ENCODE results near the gene CASP10. TPM values are rescaled to one million over a fixed set of nuclear protein-coding genes. Genes with fewer than 3 reads are reported as not detected.

The CASP10 gene
- total and polyA plus RNA-seq, 2 of the 13 experiments (the other 11 are each of a cell fraction or from before 2014, with no cell fraction given) = 22.2 to 23.8 TPM

DNA sequence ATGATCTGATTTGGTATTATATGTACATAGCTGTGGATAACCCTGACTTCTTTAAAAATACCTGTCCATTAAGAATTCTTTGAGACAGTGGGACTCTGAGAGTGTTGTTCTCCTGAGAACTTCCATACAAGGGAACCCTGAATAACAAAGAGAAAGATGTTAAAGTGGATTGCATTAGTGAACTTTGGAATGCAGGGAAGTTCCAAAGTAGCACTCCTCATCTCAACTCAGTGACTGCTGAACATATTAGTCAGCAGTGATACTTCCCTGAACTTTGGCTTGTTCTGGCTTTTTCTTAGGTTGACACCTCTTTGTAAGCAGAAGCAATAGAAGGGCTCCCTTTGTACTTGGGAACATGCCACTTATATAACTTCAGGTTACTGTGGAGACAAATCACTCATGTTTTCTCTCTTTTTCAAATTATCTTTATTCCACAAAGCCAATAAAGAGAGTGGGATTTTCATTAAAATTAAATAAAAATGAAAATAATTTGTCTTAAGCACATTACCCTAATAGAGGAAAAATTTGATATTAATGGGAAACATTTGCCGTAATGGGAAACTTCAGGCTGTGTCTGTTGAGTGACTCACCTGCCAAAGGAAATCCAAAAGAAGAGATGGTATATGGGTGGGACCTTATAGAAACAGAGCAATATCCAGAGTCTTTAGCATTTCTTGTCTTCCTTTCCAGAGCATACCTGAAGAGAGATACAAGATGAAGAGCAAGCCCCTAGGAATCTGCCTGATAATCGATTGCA lies 33.7 kb upstream of the CASP10 start (continued):
- TF ChIP-seq, protein P1, sequence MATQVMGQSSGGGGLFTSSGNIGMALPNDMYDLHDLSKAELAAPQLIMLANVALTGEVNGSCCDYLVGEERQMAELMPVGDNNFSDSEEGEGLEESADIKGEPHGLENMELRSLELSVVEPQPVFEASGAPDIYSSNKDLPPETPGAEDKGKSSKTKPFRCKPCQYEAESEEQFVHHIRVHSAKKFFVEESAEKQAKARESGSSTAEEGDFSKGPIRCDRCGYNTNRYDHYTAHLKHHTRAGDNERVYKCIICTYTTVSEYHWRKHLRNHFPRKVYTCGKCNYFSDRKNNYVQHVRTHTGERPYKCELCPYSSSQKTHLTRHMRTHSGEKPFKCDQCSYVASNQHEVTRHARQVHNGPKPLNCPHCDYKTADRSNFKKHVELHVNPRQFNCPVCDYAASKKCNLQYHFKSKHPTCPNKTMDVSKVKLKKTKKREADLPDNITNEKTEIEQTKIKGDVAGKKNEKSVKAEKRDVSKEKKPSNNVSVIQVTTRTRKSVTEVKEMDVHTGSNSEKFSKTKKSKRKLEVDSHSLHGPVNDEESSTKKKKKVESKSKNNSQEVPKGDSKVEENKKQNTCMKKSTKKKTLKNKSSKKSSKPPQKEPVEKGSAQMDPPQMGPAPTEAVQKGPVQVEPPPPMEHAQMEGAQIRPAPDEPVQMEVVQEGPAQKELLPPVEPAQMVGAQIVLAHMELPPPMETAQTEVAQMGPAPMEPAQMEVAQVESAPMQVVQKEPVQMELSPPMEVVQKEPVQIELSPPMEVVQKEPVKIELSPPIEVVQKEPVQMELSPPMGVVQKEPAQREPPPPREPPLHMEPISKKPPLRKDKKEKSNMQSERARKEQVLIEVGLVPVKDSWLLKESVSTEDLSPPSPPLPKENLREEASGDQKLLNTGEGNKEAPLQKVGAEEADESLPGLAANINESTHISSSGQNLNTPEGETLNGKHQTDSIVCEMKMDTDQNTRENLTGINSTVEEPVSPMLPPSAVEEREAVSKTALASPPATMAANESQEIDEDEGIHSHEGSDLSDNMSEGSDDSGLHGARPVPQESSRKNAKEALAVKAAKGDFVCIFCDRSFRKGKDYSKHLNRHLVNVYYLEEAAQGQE (IDR thresholded peaks at IDR 0.05; ENCODE audit: borderline replicate concordance in 1 of 2, low read depth in 1 of 2, low read length in 2 of 2) = peak in 1 of 2 experiments; percentile 35; a peak in 1 of 4 replicates
- TF ChIP-seq, protein P2, sequence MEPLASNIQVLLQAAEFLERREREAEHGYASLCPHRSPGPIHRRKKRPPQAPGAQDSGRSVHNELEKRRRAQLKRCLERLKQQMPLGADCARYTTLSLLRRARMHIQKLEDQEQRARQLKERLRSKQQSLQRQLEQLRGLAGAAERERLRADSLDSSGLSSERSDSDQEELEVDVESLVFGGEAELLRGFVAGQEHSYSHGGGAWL (CRISPR knock-in tag; IDR thresholded peaks at IDR 0.05) = no peak
- TF ChIP-seq ZNF816 (CRISPR knock-in tag; IDR thresholded peaks at IDR 0.05; ENCODE audit: borderline replicate concordance) (no peak; the same call in 1 of the 2 replicates), ZNF879 (CRISPR knock-in tag; IDR thresholded peaks at IDR 0.05) (no peak), ZNF446 (CRISPR knock-in tag; IDR thresholded peaks at IDR 0.05) (no peak), SMC3 (IDR thresholded peaks at IDR 0.05; ENCODE audit: low read length) (no peak), ZNF75D (CRISPR knock-in tag; IDR thresholded peaks at IDR 0.05; ENCODE audit: borderline replicate concordance) (no peak), TAF1 (CRISPR knock-in tag; IDR thresholded peaks at IDR 0.05) (no peak), ZNF570 (CRISPR knock-in tag; IDR thresholded peaks at IDR 0.05; ENCODE audit: borderline replicate concordance) (no peak), ZC3H4 (CRISPR knock-in tag; IDR thresholded peaks at IDR 0.05; ENCODE audit: borderline replicate concordance) (no peak), ZNF343 (CRISPR knock-in tag; IDR thresholded peaks at IDR 0.05) (no peak), ZNF17 (CRISPR knock-in tag; IDR thresholded peaks at IDR 0.05) (no peak), MLLT10 (CRISPR knock-in tag; IDR thresholded peaks at IDR 0.05) (no peak), NR2F2 (IDR thresholded peaks at IDR 0.05; ENCODE audit: borderline replicate concordance, low read depth) (0 out of 2 replicates have a peak, but pooled peaks have one; percentile 18), ZNF329 (CRISPR knock-in tag; IDR thresholded peaks at IDR 0.05; ENCODE audit: low read depth) (no peak), ZNF670 (CRISPR knock-in tag; IDR thresholded peaks at IDR 0.05; ENCODE audit: borderline replicate concordance) (peak; percentile 36; the same call in 1 of the 2 replicates), SMARCC2 (IDR thresholded peaks at IDR 0.05) (peak; percentile 73; the same call in 1 of the 2 replicates), SOX5 (CRISPR knock-in tag; IDR thresholded peaks at IDR 0.05; ENCODE audit: borderline replicate concordance) (peak; percentile 88), FOXP1 (IDR thresholded peaks at IDR 0.05) (no peak), FOXP1 (CRISPR knock-in tag; IDR thresholded peaks at IDR 0.05) (peak; percentile 75; the same call in 1 of the 2 replicates), ZNF484 (CRISPR knock-in tag; IDR thresholded peaks at IDR 0.05; ENCODE audit: borderline replicate concordance, low read depth) (no peak)
- TF ChIP-seq, protein P3, sequence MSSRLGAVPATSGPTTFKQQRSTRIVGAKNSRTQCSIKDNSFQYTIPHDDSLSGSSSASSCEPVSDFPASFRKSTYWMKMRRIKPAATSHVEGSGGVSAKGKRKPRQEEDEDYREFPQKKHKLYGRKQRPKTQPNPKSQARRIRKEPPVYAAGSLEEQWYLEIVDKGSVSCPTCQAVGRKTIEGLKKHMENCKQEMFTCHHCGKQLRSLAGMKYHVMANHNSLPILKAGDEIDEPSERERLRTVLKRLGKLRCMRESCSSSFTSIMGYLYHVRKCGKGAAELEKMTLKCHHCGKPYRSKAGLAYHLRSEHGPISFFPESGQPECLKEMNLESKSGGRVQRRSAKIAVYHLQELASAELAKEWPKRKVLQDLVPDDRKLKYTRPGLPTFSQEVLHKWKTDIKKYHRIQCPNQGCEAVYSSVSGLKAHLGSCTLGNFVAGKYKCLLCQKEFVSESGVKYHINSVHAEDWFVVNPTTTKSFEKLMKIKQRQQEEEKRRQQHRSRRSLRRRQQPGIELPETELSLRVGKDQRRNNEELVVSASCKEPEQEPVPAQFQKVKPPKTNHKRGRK (CRISPR knock-in tag; IDR thresholded peaks at IDR 0.05) = no peak
- TF ChIP-seq, protein P4, sequence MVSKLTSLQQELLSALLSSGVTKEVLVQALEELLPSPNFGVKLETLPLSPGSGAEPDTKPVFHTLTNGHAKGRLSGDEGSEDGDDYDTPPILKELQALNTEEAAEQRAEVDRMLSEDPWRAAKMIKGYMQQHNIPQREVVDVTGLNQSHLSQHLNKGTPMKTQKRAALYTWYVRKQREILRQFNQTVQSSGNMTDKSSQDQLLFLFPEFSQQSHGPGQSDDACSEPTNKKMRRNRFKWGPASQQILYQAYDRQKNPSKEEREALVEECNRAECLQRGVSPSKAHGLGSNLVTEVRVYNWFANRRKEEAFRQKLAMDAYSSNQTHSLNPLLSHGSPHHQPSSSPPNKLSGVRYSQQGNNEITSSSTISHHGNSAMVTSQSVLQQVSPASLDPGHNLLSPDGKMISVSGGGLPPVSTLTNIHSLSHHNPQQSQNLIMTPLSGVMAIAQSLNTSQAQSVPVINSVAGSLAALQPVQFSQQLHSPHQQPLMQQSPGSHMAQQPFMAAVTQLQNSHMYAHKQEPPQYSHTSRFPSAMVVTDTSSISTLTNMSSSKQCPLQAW (CRISPR knock-in tag; IDR thresholded peaks at IDR 0.05) = no peak

Data from HepG2 (cell line).